Loucy (cell line): Measurements from ENCODE around the gene CSTF2T.

Experiments used
- H2AFZ ChIP-seq: fragments of 200-600 bp; sonication (generic); 2 replicates; pipeline ENCODE4 v1.6.0; 2016; ENCODE audit warnings: antibody characterized with exemption, mild to moderate bottlenecking, low read length, moderate library complexity
- H3F3A ChIP-seq: fragments of 200-600 bp; 2 replicates; pipeline ENCODE4 v1.6.0; 2016; ENCODE audit warnings: antibody characterized with exemption, low read depth, mild to moderate bottlenecking
- H3K27me3 ChIP-seq: fragments of 200-600 bp; sonication (generic); 2 replicates; pipeline ENCODE4 v1.6.1; 2014; ENCODE audit warnings: low read length, mild to moderate bottlenecking; ENCODE audit not compliant: insufficient read depth, poor library complexity, severe bottlenecking
- H3K36me3 ChIP-seq: fragments of 200-600 bp; sonication (generic); 2 replicates; pipeline ENCODE4 v1.6.1; 2016; ENCODE audit warnings: low read length; ENCODE audit not compliant: insufficient read depth
- H3K4me1 ChIP-seq: fragments of 200-600 bp; sonication (generic); 2 replicates; pipeline ENCODE4 v1.5.1; 2014; ENCODE audit warnings: low read length, mild to moderate bottlenecking; ENCODE audit not compliant: insufficient read depth, poor library complexity, severe bottlenecking
- H3K4me2 ChIP-seq: fragments of 200-600 bp; sonication (generic); 2 replicates; pipeline ENCODE4 v1.6.0; 2014; ENCODE audit warnings: antibody characterized with exemption, low read length, low read depth, mild to moderate bottlenecking; ENCODE audit not compliant: poor library complexity, severe bottlenecking
- H3K4me3 ChIP-seq: fragments of 200-600 bp; sonication (generic); 2 replicates; pipeline ENCODE4 v1.5.1; 2014; ENCODE audit warnings: low read length, mild to moderate bottlenecking, mixed read lengths; ENCODE audit not compliant: poor library complexity, severe bottlenecking
- H3K79me2 ChIP-seq: fragments of 200-600 bp; sonication (generic); 2 replicates; pipeline ENCODE4 v1.6.1; 2014; ENCODE audit warnings: low read length; ENCODE audit not compliant: insufficient read depth
- H3K9ac ChIP-seq: fragments of 200-600 bp; sonication (generic); 2 replicates; pipeline ENCODE4 v1.6.0; 2014; ENCODE audit warnings: mild to moderate bottlenecking, low read depth, low read length, moderate library complexity; ENCODE audit not compliant: poor library complexity, severe bottlenecking
- H3K9me2 ChIP-seq: fragments of 200-600 bp; sonication (generic); replicated peaks from 2 replicates; pipeline ENCODE4 v1.6.1; 2016; ENCODE audit warnings: low read depth, low read length, mixed read lengths
- H3K9me3 ChIP-seq: fragments of 200-600 bp; sonication (generic); 2 replicates; pipeline ENCODE4 v1.6.1; 2014; ENCODE audit warnings: mild to moderate bottlenecking, antibody characterized with exemption, low read length, low read depth; ENCODE audit not compliant: insufficient read depth
- H4K20me1 ChIP-seq: fragments of 200-600 bp; sonication (generic); 2 replicates; pipeline ENCODE4 v1.6.0; 2014; ENCODE audit warnings: antibody characterized with exemption, low read length, mild to moderate bottlenecking; ENCODE audit not compliant: insufficient read depth, poor library complexity, severe bottlenecking
- EZH2phosphoT487 ChIP-seq: fragments of 200-600 bp; IDR thresholded peaks from 2 replicates; pipeline ENCODE4 v1.6.1; 2018; ENCODE audit warnings: antibody characterized with exemption, mild to moderate bottlenecking, moderate library complexity, borderline replicate concordance
- TF ChIP-seq, protein P1 (sequence below): fragments of 200-600 bp; sonication (generic); conservative IDR thresholded peaks from 2 replicates; pipeline ENCODE4 v1.5.1; 2014; ENCODE audit warnings: mild to moderate bottlenecking, antibody characterized with exemption, low read length

The CSTF2T gene

DNA sequence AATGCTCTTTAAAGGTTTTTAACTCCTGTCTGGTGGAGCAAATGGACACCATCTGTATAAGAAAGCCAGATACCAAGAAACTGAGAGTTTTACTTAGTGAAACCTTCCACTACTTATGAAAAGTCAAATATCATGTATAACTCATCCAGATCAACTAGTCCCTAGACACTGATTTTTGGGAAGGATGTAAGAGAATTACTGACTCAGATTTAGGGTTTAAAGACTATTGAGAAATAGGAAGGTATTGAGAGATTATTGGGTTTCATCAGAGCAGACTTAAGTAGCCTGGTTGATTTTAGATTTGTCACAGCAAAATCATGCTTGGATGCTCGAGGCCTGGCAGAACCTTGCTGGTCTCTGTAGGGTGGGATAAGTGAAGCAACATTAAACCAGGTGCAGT, 3.1 kb downstream of the CSTF2T start:
- peaks cover 46% of the 10 kb centered on the region for H4K20me1 ChIP-seq
- H3K9ac ChIP-seq, result peak overlapping the region; percentile 98
- H3K4me3 ChIP-seq, result peak overlapping the region; percentile 88
- no peaks in the 10 kb centered on the region for H3K36me3 ChIP-seq
- H3K9me2 ChIP-seq, result no peaks in the 10 kb centered on the region
- peaks cover 5% of the 10 kb centered on the region for H3K27me3 ChIP-seq
- H3K79me2 ChIP-seq, result peaks cover 41% of the 10 kb centered on the region
- peak overlapping the region; percentile 100 for H3K4me2 ChIP-seq
- H3K9me3 ChIP-seq, result no peaks in the 10 kb centered on the region
- TF ChIP-seq EZH2phosphoT487, result no peak
- TF ChIP-seq, protein P1, sequence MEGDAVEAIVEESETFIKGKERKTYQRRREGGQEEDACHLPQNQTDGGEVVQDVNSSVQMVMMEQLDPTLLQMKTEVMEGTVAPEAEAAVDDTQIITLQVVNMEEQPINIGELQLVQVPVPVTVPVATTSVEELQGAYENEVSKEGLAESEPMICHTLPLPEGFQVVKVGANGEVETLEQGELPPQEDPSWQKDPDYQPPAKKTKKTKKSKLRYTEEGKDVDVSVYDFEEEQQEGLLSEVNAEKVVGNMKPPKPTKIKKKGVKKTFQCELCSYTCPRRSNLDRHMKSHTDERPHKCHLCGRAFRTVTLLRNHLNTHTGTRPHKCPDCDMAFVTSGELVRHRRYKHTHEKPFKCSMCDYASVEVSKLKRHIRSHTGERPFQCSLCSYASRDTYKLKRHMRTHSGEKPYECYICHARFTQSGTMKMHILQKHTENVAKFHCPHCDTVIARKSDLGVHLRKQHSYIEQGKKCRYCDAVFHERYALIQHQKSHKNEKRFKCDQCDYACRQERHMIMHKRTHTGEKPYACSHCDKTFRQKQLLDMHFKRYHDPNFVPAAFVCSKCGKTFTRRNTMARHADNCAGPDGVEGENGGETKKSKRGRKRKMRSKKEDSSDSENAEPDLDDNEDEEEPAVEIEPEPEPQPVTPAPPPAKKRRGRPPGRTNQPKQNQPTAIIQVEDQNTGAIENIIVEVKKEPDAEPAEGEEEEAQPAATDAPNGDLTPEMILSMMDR, result no peak
- H3K4me1 ChIP-seq, result peaks cover 50% of the 10 kb centered on the region
- H3F3A ChIP-seq, result no peaks in the 10 kb centered on the region
- H2AFZ ChIP-seq, result no peak overlapping the region

DNA sequence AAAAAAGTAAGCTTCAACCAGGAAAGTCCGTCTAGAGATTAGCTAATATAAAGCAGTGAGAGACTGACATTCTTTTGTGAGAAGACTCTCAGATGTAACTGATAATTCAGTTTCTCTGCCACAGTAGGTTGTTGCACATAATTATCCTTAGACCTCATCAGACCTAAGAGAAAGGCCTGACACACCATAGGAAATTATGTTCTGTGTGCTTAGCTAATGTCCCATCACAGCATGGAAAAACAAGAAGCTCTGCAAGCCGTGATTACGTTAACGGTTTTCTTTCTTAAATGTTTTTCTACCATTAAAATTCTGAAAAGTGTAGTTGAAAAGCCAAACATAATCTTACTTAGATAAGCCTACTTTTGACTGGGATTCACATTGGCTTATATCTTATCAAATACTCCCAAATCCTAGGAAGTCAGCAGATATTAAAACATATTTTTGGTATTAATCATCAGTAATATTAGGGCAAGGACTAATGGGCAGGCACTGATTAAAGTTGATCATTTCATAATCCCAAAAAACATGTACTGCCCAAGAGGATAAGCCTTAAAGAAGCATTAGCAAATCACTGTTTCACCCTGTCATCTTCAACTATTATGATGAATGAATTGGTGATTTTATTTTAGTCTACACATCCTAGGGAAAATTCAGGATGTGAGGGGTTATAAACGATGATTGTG, 5.2 kb downstream of the CSTF2T start:
- peaks cover 39% of the 10 kb centered on the region for H3K79me2 ChIP-seq
- H3K4me3 ChIP-seq, result no peak overlapping the region
- H3K9me3 ChIP-seq, result no peaks in the 10 kb centered on the region; the same call in 1 of the 2 replicates
- H3K4me2 ChIP-seq, result peak overlapping the region; percentile 100
- H3K9ac ChIP-seq, result no peak overlapping the region
- no peak for TF ChIP-seq EZH2phosphoT487
- TF ChIP-seq, protein P1, result no peak
- no peak overlapping the region for H2AFZ ChIP-seq
- peaks cover 44% of the 10 kb centered on the region for H4K20me1 ChIP-seq
- no peaks in the 10 kb centered on the region for H3K36me3 ChIP-seq
- H3K4me1 ChIP-seq, result peaks cover 42% of the 10 kb centered on the region
- H3F3A ChIP-seq, result no peaks in the 10 kb centered on the region
- H3K27me3 ChIP-seq, result peaks cover 4% of the 10 kb centered on the region
- no peaks in the 10 kb centered on the region for H3K9me2 ChIP-seq

DNA sequence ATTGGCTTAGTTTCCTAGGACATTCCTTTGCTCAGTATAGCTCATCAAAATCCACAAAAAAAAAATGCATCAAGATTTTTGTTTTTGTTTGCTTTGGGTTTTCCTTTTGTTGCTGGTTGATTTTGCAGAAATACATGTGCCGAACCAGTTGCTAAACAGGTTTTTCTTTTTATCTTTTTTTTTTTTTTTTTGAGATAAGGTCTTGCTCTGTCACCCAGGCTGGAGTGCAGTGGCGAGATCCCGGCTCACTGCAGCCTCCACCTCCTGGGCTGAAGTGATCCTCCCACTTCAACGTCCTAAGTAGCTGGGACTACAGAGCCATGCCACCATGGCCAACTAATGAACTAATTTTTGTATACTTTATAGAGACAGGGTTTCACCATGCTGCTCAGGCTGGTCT, 8.3 kb downstream of the CSTF2T start:
- Histone ChIP-seq H3F3A (no peaks in the 10 kb centered on the region), H3K36me3 (no peaks in the 10 kb centered on the region), H2AFZ (no peak overlapping the region), H3K9ac (no peak overlapping the region), H3K4me2 (no peak overlapping the region), H3K27me3 (no peaks in the 10 kb centered on the region), H3K9me2 (no peaks in the 10 kb centered on the region), H3K4me3 (no peak overlapping the region), H4K20me1 (peaks cover 15% of the 10 kb centered on the region), H3K79me2 (peaks cover 8% of the 10 kb centered on the region; the same call in 1 of the 2 replicates), H3K4me1 (peaks cover 14% of the 10 kb centered on the region), H3K9me3 (no peaks in the 10 kb centered on the region; the same call in 1 of the 2 replicates)
- no peak for TF ChIP-seq EZH2phosphoT487
- TF ChIP-seq, protein P1, result no peak
